HG03558 (cell line): ENCODE results near the gene ASB5.
"Not testable (repeated sequence)": the region's sequence is repeated elsewhere in the genome, so short reads cannot be mapped to it uniquely, and the experiment has no call there.

Experiments
- ATAC-seq: cut with Tn5 transposase; IDR thresholded peaks from one replicate; pipeline ENCODE4 v1.9.1; 2021; ENCODE audit warnings: moderate number of reproducible peaks; ENCODE audit not compliant: unreplicated experiment; ENCODE audit errors: extremely low read depth

ASB5 gene, protein sequence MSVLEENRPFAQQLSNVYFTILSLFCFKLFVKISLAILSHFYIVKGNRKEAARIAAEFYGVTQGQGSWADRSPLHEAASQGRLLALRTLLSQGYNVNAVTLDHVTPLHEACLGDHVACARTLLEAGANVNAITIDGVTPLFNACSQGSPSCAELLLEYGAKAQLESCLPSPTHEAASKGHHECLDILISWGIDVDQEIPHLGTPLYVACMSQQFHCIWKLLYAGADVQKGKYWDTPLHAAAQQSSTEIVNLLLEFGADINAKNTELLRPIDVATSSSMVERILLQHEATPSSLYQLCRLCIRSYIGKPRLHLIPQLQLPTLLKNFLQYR

DNA sequence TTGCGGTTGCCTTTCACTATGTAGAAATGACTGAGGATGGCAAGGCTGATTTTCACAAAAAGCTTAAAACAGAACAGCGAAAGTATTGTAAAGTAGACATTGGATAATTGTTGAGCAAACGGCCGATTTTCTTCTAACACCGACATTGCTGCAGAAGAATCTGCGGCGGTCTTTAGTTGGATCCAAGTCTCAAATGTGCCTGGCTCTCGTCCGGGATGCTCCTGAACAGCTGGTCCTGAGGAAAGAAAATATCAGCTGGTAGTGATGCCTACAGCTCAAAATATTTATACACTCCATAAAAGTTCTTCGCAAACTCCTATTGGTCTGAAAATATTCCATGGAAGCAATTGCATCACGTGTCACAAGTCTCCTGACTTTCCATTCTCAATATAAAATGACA lies at the start of gene ASB5:
TSS of gene ASB5 (minus strand) at position 260 of the 400 bp plus-strand sequence. CDS start at position 146, 114 bp downstream.
- no peak for ATAC-seq

DNA sequence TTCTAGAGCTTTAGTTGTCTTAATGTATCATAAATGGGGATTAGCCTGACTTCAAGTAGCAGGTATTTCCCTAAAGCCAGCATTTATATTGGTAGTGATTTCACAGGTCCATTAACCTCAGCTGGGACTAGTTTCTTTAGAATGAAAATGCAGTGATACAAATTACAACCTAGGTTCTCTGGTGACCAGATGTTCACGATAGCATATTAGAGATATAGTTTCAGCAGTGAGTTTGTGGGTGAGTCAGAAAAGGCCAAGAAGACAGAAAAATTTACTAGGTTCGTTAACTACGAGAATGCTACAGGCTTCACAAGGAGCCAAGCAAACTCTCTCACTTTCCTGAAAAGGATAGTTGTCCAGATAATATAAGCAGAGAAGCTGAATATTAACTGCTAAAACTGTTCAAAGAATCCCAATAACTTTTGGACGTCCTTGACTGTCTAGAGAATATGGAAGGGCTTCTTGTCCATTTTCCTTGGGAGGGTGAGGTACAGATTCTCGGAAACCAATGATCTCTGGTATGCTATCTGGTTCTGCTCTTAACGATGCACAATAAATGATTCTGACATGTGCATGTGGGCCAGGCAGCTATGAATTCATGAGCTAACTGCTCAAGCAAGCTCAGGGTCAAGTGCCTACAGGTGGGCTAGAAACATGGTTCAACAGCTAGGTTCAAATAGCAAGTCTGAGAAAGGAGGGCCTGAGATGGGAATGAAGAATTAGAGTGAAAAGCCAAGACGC lies 44.7 kb upstream of the ASB5 start:
- ATAC-seq: no peak

DNA sequence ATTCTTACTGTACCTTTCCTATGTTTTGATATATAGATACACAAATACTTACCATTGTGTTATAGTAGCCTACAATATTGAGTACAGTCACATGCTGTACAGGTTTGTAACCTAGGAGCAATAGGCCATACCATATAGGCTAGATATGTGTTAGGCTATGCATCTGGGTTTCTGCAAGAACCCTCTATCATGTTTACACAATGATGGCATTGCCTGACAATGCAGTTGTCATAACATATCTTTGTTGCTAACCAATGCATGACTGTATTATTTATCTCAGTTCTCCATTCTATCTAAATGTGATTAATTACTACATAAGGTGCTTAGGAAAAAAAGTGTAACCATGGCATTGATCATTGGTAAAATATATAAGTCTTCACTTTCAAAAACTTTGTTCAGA lies 40.8 kb upstream of the ASB5 start:
- ATAC-seq: no peak

DNA sequence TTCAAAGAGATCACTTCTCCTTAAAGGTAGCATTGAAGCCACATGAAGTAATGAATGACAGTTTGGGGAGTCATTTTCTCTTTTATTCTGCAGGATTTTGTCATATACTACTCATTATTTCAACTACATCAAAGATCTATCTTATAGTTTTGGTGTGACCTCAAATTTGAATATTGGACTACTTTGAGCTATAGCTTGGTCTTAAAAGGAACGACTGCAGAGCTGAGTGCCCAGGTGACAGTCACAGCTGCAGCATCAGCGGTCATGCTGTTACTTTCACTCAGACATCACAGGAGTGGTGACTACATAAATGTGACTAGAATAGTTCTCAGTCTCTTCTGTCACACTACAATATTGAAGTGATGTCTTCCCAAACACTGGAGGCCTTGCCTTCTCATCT lies 40.0 kb upstream of the ASB5 start:
- ATAC-seq: peak; percentile 98

DNA sequence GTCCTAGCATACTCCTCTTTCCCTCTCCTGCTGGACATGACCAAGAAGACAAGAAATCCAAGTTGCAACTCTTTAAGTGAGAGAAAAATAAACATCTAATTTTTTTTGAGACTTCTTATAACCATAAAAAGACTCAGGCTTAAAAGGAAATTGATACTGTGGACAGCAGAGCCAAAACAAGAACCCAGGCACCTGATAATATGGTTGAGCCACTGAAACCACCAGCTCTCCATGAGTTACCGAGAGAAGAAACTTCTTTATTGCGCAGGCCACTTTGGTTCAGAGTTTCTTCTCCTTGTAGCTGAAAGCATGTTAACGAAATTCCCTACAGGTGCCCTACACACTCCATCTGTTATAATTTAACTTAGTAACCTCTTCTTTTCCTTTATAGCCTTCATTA lies 39.4 kb upstream of the ASB5 start:
- peak; percentile 28 for ATAC-seq

DNA sequence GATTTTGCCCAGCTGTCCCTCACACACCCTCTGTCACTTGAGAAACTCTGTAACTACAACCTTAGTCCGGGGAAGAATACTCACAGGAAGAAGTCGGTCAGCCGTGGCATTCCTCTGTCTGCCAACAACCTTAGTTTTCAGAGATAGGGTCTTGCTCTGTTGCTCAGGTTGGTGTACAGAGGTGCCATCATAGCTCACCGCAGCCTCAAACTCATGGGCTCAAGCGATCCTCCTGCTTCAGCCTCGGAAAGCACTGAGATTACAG lies 38.6 kb upstream of the ASB5 start:
- no peak for ATAC-seq

DNA sequence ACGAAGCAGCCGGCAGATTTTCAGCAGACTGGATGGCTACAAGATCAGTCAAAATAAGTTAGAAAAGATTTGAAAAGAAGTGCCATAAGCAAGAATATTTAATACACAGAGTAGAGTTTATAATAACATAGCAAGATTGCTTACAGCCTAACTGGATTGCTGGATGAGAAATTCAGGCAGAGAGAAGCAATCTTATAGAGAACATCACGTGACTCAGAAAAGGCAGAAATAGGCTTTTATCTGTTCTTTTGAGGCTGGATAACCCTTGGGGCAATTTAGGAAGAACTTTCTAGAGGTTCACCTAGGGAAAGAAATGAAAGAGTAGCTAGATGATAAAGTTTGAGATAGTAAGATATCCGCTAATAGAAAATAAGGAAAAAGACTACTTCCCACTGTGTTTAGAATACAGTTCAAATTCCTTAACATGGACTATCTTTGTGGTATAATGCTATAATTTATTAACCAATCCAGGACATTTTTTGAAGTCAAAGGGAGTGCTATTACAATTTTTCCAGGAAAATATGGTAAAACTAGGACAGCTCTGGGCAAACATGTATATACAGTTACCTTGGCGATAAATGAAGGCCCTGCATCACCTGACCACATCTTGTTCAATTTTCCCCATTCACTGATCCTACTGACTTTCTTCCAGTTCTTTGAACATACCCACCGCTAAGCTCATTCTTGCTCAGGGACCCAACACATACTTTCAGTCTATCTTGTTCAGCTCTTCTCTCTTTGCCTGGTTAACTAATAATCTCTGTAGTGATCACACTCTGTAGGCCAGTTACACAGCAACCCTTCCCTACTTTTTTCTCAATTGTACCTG lies 38.0 kb upstream of the ASB5 start:
- ATAC-seq: no peak

DNA sequence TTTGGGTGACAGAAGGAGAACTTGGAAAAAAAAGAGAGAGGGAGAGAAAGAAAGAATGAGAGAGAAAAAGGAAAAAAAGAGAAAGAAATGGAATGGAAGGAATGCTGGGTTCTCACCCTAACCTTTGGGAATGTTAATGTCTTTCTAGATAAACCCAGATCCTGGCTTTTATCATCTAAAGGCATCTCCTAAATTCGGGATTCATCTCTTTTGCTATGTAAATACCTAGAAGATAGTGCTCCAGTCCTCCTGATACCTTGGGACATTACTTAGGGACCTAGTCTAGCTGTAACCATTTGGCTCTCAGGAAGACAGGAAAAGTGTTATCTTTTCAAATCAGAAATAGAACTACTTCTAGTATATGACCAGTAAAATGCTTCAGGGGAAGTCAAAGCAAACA lies 34.9 kb upstream of the ASB5 start:
- ATAC-seq: no peak

DNA sequence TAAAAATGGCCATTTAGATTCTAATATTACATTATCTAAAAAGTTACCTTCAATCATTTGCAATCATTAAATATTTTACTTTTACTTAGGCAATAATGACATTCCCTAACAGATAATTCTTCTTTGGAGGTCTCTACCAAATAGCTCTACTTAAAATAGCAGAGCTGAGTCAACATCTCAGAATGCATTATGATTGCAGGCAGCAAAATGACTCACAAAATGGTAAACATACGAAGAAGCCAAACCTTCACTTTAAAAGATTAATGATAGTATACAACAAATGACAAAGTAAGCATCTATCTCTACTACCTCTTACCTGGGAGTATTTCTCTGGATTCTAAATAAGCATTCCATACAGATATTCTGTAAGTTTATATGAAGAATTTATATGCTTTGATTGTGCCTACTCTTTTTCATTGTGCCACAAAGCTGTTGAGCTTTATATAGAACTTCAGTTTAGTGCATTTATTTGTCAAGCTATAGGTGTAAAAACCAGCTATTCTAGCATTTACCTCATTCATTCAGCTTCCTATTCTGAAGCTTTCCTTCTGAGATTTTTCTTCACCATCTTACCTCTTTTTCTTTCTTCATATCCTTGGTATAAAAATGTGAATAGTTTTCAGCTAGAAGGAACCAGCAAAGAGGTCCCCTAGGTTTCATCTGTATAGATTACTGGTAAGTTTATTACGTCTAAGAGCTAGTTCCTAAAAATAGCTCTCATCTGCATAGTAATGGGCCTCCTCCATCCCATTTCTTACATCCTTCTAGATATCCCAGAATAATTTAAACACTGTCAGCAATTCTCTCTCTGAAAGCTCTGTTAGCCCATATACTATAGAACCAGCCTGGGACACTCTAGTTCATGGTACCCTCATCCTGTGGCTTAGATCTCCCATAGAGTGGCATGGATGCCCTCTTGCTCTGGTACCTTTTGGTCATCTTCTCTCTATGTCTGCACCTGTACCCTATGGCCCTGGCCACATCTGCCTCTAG lies 33.6 kb upstream of the ASB5 start:
- no peak for ATAC-seq

DNA sequence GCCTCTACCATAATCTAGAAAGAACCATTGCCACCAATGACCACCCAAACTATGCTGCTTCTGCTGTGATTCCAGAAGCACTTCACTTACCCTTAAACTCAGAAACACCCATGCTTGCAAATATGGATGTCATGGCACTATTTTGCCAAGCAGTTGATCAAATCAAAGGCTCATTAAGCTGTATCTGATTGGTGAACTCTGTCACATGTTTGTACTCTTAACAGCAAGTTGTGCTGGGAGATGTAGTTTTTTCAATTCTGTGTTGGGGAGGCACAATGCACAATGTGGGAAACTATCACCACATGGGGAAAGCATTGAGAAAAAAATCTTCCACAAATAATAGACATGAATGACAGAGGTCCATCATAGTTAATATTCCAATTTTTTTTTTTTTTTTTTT lies 31.5 kb upstream of the ASB5 start:
- ATAC-seq: no peak

DNA sequence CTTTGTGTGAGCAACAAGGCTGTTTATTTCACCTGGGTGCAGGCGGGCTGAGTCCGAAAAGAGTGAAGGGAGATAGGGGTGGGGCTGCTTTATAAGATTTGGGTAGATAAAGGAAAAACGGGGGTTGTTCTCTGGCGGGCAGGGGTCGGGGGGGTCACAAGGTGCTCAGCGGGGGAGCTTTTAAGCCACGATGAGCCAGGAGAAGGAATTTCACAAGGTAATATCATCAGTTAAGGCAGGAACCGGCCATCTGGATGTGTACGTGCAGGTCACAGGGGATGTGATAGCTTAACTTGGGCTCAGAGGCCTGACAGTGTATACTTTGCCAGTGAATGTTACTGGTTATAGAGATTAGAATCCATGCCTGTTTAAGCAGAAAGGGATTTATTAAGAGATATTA lies 31.0 kb upstream of the ASB5 start:
- no peak for ATAC-seq

DNA sequence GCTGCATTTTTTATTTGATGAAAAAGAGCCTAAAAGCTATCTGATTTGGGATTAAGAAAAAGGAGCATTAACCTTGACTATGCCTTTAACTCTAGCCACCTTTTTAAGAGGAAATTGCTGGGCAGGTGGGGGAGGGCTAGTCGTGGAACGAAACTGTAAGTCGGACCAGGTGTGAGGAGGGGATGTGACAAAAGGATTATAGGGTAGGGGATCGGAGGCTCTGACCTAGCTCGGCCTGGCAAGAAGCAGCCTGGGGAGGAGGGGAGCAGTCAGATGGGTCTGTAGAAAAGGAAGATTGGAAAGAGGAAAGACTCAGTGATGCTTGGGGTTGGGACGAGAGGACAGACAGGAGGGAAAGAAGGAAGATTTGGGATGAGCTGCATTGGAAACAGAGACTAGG lies 29.6 kb upstream of the ASB5 start:
- ATAC-seq: no peak

DNA sequence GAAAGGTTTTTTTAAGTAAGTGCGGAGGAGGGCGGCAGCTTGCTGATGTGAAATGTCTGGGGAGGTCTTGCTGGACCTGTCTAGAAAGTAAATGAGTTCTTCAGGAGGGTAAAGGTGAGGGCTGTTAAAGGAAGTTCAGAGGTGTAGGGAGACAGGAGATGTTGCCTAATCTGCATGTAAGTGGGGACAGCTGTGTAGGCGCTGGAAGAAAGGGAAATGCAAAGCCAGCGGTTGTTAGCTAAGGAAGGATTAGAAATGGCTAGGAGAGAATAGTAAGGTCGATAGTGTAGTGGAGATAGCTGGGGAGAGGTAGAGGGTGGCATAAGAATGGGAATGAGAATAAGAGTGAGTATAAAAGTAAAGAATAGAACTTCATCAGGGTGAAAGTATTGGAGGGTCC lies 26.9 kb upstream of the ASB5 start:
- not testable (repeated sequence) for ATAC-seq

DNA sequence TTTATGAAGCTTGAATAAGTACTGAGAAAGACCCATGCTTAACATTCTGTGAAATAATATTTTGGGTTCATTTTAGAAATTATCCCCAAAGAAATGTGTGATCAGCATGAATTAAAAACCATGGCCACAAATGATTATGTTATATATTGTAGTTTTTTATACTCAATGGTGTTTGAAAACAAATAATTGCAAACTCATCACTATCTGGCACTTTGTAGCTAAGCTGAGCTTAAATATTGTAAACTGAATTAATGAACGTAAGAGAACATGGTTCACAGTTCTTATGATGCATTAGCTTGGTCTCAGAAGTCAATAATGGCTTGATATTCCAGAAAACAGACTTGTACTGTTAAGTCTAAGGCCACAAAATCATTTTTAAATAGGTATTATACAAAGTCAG lies 24.6 kb upstream of the ASB5 start:
- ATAC-seq: no peak

DNA sequence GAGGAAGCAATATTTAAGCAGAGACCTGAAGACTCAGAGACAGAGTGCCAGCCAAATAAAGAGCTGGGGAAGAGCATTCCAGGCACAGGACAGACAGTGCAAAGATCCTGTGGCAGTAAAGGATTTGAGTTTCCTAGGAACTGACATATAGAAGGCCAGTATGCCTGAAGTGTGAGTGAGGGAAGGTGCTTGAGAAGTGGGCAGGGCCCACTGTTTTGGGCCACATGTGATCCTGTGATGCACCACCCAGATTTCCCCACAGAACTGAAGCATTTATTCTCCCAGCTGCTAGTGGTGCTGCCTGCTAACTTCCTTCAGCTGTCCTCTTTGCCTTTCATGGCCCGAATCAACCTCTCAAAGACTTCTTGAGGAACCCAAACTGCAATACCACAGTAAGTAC lies 23.9 kb upstream of the ASB5 start:
- ATAC-seq: no peak

DNA sequence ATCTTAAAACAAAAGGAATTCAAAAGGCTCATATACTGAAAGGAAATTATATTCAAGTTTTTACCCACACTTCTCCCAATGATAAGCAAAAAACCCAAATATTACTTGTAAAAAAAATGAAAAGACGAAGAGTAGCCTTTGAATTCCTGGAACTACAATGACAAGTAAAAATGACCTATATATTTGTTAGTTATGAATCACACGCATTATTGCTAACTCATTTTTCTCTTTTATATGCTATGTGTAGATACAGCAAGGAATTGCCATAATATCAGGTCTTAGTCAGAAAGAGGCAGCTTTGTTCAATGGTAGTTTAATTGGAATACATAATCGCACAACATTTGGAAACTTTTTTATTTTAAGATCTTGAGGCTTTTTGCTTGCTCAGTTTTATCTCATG lies 22.7 kb upstream of the ASB5 start:
- no peak for ATAC-seq

DNA sequence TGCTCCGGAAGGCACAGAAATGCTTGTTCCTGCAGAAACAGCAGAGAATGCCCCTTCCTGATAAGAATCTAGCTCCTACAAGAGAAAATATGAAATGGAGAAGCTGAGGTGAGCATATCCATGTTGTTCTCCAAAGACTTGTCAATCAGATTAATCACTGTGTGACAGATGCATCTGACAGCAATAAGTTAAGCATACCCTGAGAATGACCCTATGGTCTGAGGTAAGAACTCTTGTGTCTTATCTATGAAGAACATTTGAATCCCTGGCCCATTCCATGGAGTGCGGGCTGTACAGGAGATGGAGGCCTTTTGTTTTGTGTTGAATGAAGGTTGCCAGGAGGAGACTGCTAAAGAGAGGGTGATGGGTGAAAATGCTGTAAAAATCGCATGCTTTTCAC lies 21.5 kb upstream of the ASB5 start:
- no peak for ATAC-seq

DNA sequence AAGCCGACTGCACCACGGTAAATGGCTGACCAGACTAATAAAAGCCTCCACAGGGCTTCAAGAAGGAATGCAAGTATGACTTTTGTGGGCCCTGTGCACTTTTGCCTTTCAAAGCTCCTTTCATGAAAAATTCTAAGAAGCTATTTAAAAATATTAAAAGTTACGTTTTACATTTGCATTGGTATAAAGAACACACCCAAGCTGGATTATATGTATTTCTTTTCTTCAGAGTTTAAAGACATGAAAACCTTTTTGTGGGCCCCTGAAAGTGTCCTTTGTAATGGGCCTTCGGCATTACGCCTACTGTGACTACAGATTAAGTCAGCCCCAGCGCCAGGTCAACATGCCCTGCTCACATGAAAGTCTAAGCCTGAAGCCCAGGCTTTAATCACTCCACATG lies 20.5 kb upstream of the ASB5 start:
- no peak for ATAC-seq

DNA sequence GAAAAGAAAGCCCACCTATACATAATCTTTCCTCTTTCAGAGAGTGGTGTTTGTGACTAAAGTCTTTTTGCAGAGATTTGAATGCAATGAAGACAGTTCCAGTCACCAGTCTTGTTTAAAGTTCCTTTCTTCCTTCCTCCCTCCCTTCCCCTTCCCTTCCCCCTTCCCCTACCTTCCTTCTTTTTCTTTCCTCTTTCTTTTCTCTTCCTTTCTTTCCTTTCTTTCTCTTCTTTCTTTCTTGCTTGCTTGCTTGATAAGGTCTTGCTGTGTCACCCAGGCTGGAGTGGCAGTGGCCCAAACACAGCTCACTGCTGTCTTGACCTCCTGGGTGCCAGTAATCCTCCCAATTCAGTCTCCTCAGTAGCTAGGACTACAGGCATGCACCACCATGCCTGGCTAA lies 19.0 kb upstream of the ASB5 start:
- ATAC-seq: no peak

DNA sequence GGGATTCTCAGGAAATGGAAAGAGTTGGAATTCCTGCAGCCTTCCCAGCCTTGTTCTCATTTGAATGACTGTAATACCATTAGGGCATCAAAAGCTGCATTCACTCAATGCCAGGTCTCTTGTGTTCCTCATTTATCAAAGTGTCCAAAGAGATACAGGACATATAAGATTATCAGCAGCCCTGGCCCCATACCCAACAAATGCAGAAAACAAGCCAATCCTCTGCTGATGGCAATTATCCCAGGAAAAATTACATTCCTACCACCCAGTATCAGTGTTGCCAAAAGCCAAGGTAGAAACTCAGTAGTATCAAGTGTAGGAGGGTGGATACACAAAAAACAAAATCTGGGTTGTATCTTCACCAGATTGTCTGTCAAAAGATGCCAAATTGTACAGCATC lies 18.5 kb upstream of the ASB5 start:
- no peak for ATAC-seq
